GM18505 (cell line): ENCODE results near the gene SREBF2.
"Not testable (repeated sequence)": the region's sequence is repeated elsewhere in the genome, so short reads cannot be mapped to it uniquely, and the experiment has no call there.

Source experiments
- ATAC-seq: cut with Tn5 transposase; IDR thresholded peaks from one replicate; pipeline ENCODE4 v1.9.1; 2021; ENCODE audit not compliant: unreplicated experiment
- POLR2A ChIP-seq: IDR thresholded peaks from 4 replicates; pipeline ENCODE4 v1.6.1; 2011; ENCODE audit warnings: borderline replicate concordance; ENCODE audit not compliant: insufficient read depth, insufficient read length; ENCODE audit errors: extremely low read depth

The SREBF2 gene

DNA sequence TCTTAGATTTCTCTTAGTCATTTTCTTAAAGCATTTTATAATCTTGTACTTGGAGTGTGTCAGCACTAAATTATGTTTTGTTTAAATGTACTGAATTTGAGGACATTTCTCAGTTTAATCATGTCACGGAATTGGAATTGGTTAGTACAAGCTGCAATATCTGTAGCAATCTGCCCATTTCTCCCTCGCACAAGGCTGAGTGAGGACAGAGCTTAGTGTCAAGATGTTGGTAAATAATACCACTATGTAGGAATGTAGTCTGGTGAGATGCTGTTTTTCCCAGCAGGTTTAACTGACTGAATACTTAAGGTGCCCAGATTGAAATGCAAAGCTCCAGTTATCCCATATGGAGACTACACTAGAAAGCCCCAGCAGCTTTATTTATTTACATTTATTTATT lies 30.6 kb downstream of the SREBF2 start:
- no peak for ATAC-seq
- TF ChIP-seq POLR2A, result no peak

DNA sequence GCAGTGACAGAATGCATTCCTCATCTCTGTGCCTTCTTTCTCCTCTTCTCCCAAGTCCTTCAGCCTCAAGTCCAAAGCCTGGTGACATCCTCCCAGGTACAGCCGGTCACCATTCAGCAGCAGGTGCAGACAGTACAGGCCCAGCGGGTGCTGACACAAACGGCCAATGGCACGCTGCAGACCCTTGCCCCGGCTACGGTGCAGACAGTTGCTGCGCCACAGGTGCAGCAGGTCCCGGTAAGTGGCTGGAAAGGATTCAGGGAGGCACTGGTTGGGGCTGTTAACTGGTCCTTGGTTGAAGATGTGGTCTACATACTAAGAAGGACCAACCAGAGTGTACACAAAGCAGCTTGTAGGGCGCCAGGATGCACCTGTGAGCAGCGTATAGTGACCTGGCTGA lies 35.7 kb downstream of the SREBF2 start:
- no peak for ATAC-seq
- TF ChIP-seq POLR2A, result no peak

DNA sequence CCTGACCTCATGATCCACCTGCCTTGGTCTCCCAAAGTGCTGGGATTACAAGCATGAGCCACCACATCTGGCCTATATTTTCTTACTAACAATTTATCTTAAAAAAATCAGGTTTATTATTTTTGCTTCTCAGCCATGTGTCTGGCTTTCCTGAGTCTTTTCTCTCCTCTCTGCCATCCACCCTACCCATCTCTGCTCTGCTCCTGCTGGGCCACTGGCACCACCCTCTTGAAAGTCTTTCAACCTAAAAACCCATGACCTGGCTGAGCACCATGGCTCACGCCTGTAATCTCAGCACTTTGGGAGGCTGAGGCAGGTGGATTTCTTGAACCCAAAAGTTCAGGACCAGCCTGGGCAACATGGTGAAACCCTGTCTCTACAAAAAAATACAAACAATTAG lies 37.2 kb downstream of the SREBF2 start:
- ATAC-seq, result not testable (repeated sequence)

DNA sequence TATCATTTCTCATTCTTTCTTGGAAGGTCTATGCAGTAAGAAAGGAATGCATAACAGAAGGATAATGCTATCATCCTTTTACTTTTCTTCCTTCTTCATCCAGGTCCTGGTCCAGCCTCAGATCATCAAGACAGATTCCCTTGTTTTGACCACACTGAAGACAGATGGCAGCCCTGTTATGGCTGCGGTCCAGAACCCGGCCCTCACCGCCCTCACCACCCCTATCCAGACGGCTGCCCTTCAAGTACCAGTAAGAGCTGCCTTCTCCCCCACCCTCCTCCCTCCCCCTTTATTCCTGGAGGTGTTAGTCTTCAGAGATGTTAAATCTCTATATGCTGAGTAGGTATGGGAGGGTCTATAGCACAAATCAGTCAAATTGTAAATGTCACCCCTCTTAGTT lies 37.9 kb downstream of the SREBF2 start:
- TF ChIP-seq POLR2A, result no peak
- no peak for ATAC-seq

DNA sequence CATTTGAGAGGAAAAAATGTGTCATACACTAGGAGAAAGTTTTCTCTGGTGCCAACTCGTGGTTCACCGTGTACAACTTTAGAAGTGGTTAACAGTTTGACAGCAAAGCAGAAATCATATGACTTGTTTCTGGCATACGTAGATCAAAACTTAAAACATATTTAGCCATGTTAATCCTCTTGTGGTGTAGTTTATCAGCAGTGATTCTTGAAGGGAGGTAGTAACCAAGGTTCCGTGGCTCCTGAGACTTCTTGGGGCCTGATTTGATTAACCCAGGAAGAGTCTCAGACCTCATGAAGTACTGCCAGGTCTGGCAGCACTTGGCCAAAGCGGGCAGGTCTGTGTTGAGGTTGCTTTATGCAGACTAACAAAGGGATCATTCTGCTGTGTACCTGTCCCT lies 40.5 kb downstream of the SREBF2 start:
- no peak for ATAC-seq
- TF ChIP-seq POLR2A, result no peak

DNA sequence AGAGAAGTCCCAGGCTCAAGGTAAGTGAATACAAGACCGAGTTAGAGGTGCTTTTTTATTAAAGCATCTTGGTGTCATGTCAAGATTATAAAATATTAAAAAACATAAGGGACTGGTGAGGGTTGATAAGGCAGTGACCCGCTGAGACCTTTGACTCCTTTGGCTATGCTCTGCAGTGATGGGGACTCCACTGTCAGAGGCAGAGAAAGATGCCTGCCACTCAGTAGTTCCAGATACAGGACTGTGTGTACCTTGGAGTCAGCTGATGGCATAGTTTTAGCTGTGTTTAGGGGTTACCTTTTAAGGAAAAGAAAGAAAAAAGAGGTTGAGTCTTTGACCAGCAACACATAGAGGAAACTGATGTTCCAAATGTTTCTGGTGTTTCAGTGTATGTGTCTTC lies 41.2 kb downstream of the SREBF2 start:
- TF ChIP-seq POLR2A, result no peak
- ATAC-seq, result no peak

DNA sequence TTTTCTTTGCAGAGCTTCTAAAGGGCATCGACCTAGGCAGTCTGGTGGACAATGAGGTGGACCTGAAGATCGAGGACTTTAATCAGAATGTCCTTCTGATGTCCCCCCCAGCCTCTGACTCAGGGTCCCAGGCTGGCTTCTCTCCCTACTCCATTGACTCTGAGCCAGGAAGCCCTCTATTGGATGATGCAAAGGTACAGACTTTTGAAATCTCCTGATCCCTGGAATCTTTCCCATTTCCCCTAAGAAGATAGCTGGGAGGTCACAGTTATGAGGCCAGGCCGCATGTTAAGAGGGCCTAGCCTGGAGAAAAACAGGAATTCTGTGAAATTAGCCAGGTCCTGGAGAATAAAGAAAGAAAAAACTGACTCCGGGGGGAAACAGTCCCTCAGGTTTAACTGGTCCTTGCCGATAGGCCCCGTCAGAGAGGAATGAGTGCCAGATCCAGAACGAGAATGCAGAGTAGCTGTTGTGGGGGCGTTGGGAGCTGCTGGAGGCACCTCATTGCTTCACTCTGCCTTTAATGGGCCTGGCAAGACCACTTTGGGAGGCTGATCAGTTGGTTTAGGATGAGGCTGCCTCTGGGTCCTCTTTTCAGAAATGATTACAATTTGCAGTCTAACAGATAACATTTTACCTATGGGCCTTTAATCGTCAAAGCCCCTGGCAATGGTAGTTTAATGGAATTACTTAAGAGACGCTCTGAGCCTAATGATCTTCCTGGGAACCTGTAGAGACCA lies 42.8 kb downstream of the SREBF2 start:
- ATAC-seq, result no peak
- no peak for TF ChIP-seq POLR2A

DNA sequence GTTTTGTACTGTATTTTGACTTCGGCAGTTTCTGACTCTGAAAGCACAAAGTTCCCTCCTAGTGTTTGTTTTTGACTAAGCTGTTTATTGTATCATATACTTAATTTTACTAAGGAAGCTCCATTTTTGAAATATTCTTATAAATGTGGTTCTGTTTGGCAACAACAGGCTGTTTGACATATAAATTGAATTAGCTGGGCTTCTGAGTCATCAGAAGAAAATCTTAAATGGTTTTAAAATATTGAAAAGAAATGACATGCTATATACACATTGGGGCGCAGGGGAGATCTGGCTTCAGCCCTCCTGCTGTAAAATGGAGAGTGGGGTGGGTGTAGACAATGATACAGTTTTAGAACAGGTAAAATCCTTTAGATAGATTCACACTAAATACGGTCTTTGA lies 43.4 kb downstream of the SREBF2 start:
- no peak for ATAC-seq
- TF ChIP-seq POLR2A, result no peak

DNA sequence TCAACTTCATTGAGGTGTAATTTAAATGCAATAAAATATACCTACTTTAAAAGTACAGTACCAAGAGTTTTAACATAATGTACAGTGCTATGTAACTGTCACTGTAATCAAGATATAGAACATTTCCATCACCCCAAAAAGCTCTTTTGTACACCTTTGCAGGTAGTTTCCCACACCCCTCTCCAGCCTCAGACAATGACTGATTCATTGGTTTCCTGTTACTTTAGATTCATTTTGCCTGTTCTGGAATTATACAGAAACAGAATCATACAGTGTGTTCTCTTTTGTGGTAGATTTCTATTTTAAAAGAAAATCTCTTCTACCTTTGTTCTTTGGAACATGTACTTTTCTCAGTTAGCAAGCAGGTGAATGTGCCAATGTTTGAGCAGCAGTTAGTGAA lies 43.8 kb downstream of the SREBF2 start:
- ATAC-seq, result no peak
- no peak for TF ChIP-seq POLR2A

DNA sequence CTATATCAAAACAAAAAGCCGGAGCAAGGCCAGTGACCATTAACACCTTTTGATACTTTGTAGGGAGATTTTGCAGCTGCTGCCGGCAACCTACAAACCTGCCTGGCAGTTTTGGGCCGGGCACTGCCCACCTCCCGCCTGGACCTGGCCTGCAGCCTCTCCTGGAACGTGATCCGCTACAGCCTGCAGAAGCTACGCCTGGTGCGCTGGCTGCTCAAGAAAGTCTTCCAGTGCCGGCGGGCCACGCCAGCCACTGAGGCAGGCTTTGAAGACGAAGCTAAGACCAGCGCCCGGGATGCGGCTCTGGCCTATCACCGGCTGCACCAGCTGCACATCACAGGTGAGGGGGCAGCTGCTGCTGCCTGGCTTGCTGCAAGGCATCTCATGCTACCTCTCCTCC lies 47.7 kb downstream of the SREBF2 start:
- no peak for TF ChIP-seq POLR2A
- ATAC-seq, result no peak

DNA sequence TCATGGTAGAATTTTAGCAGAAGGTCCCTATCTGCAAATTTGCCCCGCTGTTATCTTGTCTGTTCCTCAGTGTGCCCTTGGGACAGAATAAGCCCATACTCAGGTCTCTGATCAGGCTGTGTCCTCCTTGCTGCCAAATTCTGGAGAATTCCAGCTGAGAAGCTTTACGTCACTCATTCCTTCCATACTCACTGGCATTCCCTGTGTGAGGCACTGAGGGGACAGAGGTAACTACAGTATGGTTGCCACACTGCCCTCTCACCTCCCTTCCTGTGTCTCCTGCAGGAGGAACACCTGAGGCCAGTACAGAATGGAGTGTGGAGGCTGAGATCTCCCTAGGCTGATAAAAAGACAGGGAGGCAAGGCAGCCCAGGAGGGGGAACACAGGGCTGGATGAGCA lies 50.5 kb downstream of the SREBF2 start:
- ATAC-seq, result no peak
- TF ChIP-seq POLR2A, result no peak

DNA sequence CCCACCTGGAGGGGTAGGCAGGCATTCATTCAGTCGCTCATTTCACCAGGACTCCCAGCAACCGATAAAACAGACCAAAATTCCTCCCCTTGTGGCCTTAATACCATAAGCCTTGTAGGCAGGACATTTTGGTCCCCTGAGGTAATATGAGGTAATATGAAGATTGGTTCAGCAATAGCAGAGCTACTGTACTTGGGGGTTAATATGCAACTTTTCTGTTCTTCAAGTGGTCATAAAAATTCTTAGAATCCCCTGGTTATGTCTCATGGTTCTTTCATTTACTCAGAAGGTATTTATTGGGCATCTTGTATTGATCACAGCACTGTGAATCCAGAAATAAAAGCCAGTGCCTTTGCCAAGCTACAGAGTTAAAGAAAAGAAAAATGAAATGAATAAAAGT lies 52.2 kb downstream of the SREBF2 start:
- ATAC-seq, result no peak
- no peak for TF ChIP-seq POLR2A

DNA sequence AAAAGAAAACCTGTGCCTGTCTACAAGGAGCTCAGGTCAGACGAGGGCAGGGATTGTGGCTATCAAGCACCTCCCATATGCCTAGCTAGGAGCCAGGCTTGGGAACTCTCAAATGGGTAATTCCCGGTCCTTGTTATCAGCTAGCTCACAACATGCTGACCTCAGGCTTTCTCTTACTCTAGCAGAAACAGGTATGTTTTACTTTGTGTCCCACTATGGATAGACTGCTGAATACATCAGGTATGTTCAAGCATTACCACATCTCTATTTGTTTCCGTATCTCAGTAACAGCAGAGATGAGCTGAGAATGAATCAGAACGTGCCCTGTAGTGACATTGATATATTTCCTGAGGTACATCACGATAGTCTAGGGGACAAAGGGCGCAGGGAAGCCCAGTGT lies 52.6 kb downstream of the SREBF2 start:
- no peak for TF ChIP-seq POLR2A
- no peak for ATAC-seq

DNA sequence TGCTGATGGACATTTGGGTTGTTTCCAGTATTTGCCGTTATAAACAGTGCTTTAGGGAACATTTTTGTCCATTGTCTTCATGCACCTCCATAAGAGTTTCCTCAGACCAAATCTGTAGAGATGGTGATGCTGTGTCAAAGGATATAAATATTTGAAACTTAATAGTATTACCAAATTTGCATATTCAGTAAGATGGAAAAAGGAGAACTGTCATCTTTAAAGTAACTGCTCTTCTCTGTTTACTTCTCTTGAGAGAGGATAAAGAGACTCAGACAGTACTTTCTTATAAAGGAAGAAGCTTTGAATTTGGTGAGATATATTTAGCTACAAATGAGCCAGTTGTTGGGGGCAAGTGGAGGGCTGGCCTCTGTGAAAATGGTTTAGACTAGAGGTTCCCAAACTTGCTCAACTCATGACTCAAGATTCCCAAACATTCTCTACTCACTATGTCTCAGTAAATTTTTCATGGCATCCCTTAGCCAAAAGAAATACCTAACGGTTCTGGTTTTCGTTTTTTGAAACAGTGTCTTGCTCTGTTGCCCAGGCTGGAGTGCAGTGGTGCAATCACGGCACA lies 55.8 kb downstream of the SREBF2 start:
- ATAC-seq, result no peak
- no peak for TF ChIP-seq POLR2A

DNA sequence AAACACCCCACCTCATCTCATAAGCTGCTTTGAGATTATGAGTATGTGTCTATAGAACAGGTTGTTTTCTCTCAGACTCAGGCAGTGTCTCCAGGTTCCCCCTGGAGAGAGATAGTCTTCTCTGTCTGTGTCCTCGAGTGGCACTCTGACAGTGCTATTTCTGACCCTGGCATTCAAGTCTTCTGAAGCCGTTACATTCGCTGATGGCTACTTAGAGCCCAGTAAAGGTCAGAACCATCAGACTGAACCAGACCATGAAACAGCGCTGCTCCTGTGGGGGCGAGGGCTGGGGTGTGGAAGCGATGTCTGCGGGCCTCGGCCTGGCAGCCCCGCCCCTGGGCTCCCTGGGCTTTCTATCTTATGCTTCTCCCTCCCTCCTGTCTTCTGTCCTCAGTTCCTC lies 58.5 kb downstream of the SREBF2 start:
- ATAC-seq, result no peak
- no peak for TF ChIP-seq POLR2A

DNA sequence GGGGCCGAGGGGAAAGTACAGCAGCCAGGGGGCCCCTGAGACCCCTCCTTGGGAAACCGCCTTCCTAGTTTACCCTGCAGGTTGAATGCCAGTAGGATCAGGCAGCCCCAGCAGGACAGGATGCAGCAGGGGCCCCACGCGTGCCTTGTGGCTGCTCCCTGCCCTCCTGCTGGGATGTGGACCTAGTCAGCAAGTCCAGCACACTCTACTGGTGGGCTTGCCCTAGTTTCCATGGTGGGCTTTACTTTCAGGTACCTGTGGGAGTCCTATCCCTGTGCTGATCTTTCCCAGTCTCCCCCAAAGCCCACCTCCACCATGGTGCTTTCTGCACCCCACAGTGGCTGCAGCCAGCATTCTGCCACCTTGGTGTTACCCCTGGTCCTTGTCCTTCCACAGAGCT lies 59.8 kb downstream of the SREBF2 start:
- ATAC-seq, result no peak
- no peak for TF ChIP-seq POLR2A
